K562 (cell line): ENCODE measurements around the gene SH3BGRL3. TPM values are rescaled to one million over a fixed set of nuclear protein-coding genes. Genes with fewer than 3 reads are reported as not detected.

Experiments used
- CHD4 ChIP-seq: fragments of 200-600 bp; sonication (generic); IDR thresholded peaks from 3 replicates; pipeline ENCODE4 v1.6.1; 2012; ENCODE audit warnings: low read depth, mild to moderate bottlenecking, mixed read lengths, low read length, inconsistent platforms; ENCODE audit not compliant: insufficient read depth, insufficient replicate concordance, poor library complexity, severe bottlenecking
- ETV1 ChIP-seq: fragments of 450-650 bp; conservative IDR thresholded peaks from 2 replicates; pipeline ENCODE4 v1.6.1; 2016; ENCODE audit warnings: missing genetic modification characterization, control low read depth, low read depth, missing compliant biosample characterization
- HCFC1 ChIP-seq: IDR thresholded peaks from 2 replicates; pipeline ENCODE4 v1.6.1; 2012; ENCODE audit warnings: low read depth, low read length, improper control_type of control experiment
- JUNB ChIP-seq: fragments of 450-650 bp; formaldehyde crosslinking; conservative IDR thresholded peaks from 2 replicates; pipeline ENCODE4 v1.4.0; 2020; ENCODE audit warnings: mild to moderate bottlenecking
- KLF13 ChIP-seq: fragments of 450-650 bp; IDR thresholded peaks from 2 replicates; pipeline ENCODE4 v1.6.1; 2016; ENCODE audit warnings: missing genetic modification characterization, low read depth, mild to moderate bottlenecking, missing compliant biosample characterization, moderate library complexity, borderline replicate concordance
- NCOA6 ChIP-seq: fragments of 450-650 bp; IDR thresholded peaks from 2 replicates; pipeline ENCODE4 v1.6.1; 2017; ENCODE audit warnings: mild to moderate bottlenecking
- NRF1 ChIP-seq, 2 experiments: fragments of 450-650 bp; IDR thresholded peaks in 1 of 2; conservative IDR thresholded peaks in 1 of 2; 2 replicates each; pipeline ENCODE4 v1.6.1; 2014; ENCODE audit warnings: mild to moderate bottlenecking in 2 of 2
- RB1 ChIP-seq: fragments of 450-650 bp; IDR thresholded peaks from 2 replicates; pipeline ENCODE4 v1.6.1; 2017; ENCODE audit warnings: low read depth, mild to moderate bottlenecking
- SIN3B ChIP-seq: fragments of 450-650 bp; IDR thresholded peaks from 2 replicates; pipeline ENCODE4 v1.6.1; 2017; ENCODE audit warnings: low read depth, mild to moderate bottlenecking, moderate library complexity
- THAP7 ChIP-seq: fragments of 250-450 bp; sonication (Bioruptor Pico); IDR thresholded peaks from 2 replicates; pipeline ENCODE4 v1.5.0; 2021
- TSC22D4 ChIP-seq: fragments of 450-650 bp; IDR thresholded peaks from 2 replicates; pipeline ENCODE4 v1.6.1; 2016; ENCODE audit warnings: missing genetic modification characterization, missing biosample characterization, control low read depth
- ZNF232 ChIP-seq: sonication (generic); formaldehyde crosslinking; IDR thresholded peaks from 2 replicates; pipeline ENCODE4 v1.8.0; 2022; ENCODE audit warnings: mild to moderate bottlenecking, missing genetic modification reagents
- ZNF24 ChIP-seq: fragments of 450-650 bp; IDR thresholded peaks from 2 replicates; pipeline ENCODE4 v1.6.1; 2016
- ZNF444 ChIP-seq: fragments of 250-450 bp; sonication (Bioruptor Pico); IDR thresholded peaks from 2 replicates; pipeline ENCODE4 v1.4.0; 2020; ENCODE audit warnings: mild to moderate bottlenecking, moderate library complexity
- ZNF583 ChIP-seq: fragments of 250-450 bp; sonication (Bioruptor Pico); IDR thresholded peaks from 2 replicates; pipeline ENCODE4 v1.4.0; 2020
- ZNF77 ChIP-seq: fragments of 250-450 bp; sonication (Bioruptor Pico); IDR thresholded peaks from 2 replicates; pipeline ENCODE4 v1.5.0; 2020
- ZNF778 ChIP-seq: fragments of 450-650 bp; formaldehyde crosslinking; IDR thresholded peaks from 2 replicates; pipeline ENCODE4 v1.4.0; 2020; ENCODE audit warnings: mild to moderate bottlenecking, moderate library complexity
- polyA plus RNA-seq, 8 experiments: library from polyadenylated mRNA; depleted of rRNA in 4 of 8; stranded (reverse) in 5 of 8; unstranded in 3 of 8; fragments of >200 nt; fragmentation: Nextera tagmentation in 2 of 8; fragmentation: Illumina TruSeq in 1 of 8; extraction: Ambion mirVana in 2 of 8; extraction: Trizol in 1 of 8; gene quantifications; 2 replicates each; pipeline versions ENCODE4 v1.2.1 to v1.2.3, GENCODE V29; 2011 to 2014; ENCODE audit warnings: inconsistent platforms in 1 of 8, missing spikeins in 1 of 8
- total RNA-seq, 7 experiments: library from RNA; depleted of rRNA in 6 of 7; stranded (reverse); fragments of >200 nt in 6 of 7; fragmentation: Illumina TruSeq in 2 of 7; extraction: Trizol in 2 of 7; gene quantifications; 2 replicates each; pipeline versions ENCODE4 v1.2.1 to v1.2.3, GENCODE V29; 2011 to 2021; ENCODE audit warnings: low replicate concordance in 1 of 7
- TF ChIP-seq, protein P1 (sequence below): fragments of 450-650 bp; conservative IDR thresholded peaks from 2 replicates; pipeline ENCODE4 v1.6.1; 2016; ENCODE audit warnings: missing genetic modification characterization, low read depth, mild to moderate bottlenecking, missing compliant biosample characterization, moderate library complexity
- TF ChIP-seq, protein P2 (sequence below), 3 experiments: IDR thresholded peaks in 2 of 3; conservative IDR thresholded peaks in 1 of 3; 2 replicates each; pipeline ENCODE4 v1.5.1; 2011 to 2012; ENCODE audit warnings: low read length in 3 of 3, mild to moderate bottlenecking in 3 of 3, control low read depth in 2 of 3, improper control_type of control experiment in 1 of 3, inconsistent platforms in 1 of 3, low read depth in 1 of 3, mixed read lengths in 1 of 3, moderate library complexity in 1 of 3; ENCODE audit not compliant: insufficient read depth in 2 of 3
- TF ChIP-seq, protein P3 (sequence below): sonication (generic); formaldehyde crosslinking; IDR thresholded peaks from 2 replicates; pipeline ENCODE4 v1.8.0; 2022; ENCODE audit warnings: missing genetic modification reagents, mild to moderate bottlenecking, borderline replicate concordance
- TF ChIP-seq, protein P4 (sequence below), 2 experiments: fragments of 450-650 bp; IDR thresholded peaks; 2 replicates each; pipeline ENCODE4 v1.6.1; 2016

SH3BGRL3 gene
- total and polyA plus RNA-seq, 9 of the 15 experiments (the other 6 are each of a cell fraction or from before 2014, with no cell fraction given) = 30.3 to 140 (median 54.2) TPM

DNA sequence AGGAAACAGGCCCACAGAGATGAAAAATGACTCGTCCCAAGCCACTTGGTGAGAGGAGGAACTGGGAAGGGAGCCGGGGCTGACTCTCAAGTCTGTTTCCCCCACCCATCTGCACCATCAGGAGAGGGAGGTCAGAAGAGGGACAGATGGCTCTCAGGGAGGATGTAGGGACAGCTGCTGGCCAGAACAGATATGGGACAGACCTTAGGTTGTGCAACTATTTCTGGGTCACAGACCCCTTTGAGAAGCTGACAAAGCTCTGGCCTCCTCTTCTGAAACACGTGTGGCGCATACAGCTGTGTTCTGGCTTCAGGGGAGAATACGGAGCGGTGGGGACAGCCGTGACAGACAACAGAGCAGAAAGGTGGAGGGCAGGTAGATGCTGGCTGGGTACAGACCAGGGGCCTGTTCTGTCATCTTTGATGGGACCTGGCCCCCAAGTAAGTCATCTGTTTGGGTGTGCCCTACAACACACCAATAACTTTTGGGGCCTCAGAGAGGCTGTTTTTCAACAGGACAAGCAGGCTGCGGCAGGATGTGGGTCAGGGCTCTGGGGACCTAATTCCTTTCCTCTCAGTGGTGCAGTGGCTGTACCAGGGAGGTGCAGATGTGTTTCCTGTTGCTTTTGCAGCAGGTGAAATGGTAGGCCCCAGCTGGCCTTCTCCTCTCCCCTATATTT is 7.3 kb downstream of the SH3BGRL3 start (continued):
- TF ChIP-seq ZNF232 (no peak), NCOA6 (no peak), ZNF24 (peak; percentile 72), KLF13 (tag) (no peak), ZNF444 (peak; percentile 5; the same call in 1 of the 2 replicates), HCFC1 (no peak), ETV1 (tag) (peak; percentile 74), NRF1 (conservative IDR thresholded peaks at IDR 0.05 in 1 of 2, IDR thresholded peaks at IDR 0.05 in 1 of 2) (peak in 1 of 2 experiments; percentile 31; a peak in 1 of 4 replicates), CHD4 (no peak), THAP7 (CRISPR knock-in tag) (no peak), ZNF583 (CRISPR knock-in tag) (peak; percentile 73), TSC22D4 (tag) (no peak), JUNB (CRISPR knock-in tag) (no peak), RB1 (peak; percentile 37; the same call in 1 of the 2 replicates), ZNF77 (CRISPR knock-in tag) (no peak), ZNF778 (no peak), SIN3B (no peak)
- TF ChIP-seq, protein P1, sequence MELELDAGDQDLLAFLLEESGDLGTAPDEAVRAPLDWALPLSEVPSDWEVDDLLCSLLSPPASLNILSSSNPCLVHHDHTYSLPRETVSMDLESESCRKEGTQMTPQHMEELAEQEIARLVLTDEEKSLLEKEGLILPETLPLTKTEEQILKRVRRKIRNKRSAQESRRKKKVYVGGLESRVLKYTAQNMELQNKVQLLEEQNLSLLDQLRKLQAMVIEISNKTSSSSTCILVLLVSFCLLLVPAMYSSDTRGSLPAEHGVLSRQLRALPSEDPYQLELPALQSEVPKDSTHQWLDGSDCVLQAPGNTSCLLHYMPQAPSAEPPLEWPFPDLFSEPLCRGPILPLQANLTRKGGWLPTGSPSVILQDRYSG (tag) = peak; percentile 78
- TF ChIP-seq, protein P2, sequence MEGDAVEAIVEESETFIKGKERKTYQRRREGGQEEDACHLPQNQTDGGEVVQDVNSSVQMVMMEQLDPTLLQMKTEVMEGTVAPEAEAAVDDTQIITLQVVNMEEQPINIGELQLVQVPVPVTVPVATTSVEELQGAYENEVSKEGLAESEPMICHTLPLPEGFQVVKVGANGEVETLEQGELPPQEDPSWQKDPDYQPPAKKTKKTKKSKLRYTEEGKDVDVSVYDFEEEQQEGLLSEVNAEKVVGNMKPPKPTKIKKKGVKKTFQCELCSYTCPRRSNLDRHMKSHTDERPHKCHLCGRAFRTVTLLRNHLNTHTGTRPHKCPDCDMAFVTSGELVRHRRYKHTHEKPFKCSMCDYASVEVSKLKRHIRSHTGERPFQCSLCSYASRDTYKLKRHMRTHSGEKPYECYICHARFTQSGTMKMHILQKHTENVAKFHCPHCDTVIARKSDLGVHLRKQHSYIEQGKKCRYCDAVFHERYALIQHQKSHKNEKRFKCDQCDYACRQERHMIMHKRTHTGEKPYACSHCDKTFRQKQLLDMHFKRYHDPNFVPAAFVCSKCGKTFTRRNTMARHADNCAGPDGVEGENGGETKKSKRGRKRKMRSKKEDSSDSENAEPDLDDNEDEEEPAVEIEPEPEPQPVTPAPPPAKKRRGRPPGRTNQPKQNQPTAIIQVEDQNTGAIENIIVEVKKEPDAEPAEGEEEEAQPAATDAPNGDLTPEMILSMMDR (IDR thresholded peaks at IDR 0.05 in 2 of 3, conservative IDR thresholded peaks at IDR 0.05 in 1 of 3; ENCODE audit: insufficient read depth in 2 of 3, low read depth in 1 of 3, low read length in 3 of 3) = no peak
- TF ChIP-seq, protein P3, sequence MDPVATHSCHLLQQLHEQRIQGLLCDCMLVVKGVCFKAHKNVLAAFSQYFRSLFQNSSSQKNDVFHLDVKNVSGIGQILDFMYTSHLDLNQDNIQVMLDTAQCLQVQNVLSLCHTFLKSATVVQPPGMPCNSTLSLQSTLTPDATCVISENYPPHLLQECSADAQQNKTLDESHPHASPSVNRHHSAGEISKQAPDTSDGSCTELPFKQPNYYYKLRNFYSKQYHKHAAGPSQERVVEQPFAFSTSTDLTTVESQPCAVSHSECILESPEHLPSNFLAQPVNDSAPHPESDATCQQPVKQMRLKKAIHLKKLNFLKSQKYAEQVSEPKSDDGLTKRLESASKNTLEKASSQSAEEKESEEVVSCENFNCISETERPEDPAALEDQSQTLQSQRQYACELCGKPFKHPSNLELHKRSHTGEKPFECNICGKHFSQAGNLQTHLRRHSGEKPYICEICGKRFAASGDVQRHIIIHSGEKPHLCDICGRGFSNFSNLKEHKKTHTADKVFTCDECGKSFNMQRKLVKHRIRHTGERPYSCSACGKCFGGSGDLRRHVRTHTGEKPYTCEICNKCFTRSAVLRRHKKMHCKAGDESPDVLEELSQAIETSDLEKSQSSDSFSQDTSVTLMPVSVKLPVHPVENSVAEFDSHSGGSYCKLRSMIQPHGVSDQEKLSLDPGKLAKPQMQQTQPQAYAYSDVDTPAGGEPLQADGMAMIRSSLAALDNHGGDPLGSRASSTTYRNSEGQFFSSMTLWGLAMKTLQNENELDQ (CRISPR knock-in tag) = no peak
- TF ChIP-seq, protein P4, sequence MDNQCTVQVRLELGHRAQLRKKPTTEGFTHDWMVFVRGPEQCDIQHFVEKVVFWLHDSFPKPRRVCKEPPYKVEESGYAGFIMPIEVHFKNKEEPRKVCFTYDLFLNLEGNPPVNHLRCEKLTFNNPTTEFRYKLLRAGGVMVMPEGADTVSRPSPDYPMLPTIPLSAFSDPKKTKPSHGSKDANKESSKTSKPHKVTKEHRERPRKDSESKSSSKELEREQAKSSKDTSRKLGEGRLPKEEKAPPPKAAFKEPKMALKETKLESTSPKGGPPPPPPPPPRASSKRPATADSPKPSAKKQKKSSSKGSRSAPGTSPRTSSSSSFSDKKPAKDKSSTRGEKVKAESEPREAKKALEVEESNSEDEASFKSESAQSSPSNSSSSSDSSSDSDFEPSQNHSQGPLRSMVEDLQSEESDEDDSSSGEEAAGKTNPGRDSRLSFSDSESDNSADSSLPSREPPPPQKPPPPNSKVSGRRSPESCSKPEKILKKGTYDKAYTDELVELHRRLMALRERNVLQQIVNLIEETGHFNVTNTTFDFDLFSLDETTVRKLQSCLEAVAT (IDR thresholded peaks at IDR 0.05) = no peak; a peak in 1 of 4 replicates
